HG03196 (cell line): Measurements from ENCODE around the gene RFC5.
"Not testable (repeated sequence)": the region's sequence is repeated elsewhere in the genome, so short reads cannot be mapped to it uniquely, and the experiment has no call there.

Source experiments
- ATAC-seq: cut with Tn5 transposase; IDR thresholded peaks from one replicate; pipeline ENCODE4 v1.9.1; 2021; ENCODE audit not compliant: unreplicated experiment

The RFC5 gene

DNA sequence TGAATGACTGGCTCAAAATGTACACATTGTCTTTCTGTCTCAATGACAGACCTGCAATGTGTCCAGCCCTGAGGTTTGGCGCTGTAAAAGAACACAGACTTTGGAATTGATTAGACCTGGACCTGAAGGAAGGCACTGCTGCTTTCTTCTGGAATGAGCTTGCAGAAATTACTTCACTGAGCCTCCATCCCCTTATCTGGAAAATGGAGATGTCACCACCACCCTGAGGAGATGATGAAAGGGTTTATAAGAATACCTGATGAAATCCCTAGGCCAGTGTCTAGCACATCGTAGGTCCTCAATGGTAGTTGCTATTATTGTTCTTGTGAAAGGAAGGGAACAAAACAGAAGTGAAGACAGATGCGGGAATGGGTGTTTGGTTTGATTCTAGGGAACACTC is 54.1 kb downstream of the RFC5 start:
- ATAC-seq: no peak

DNA sequence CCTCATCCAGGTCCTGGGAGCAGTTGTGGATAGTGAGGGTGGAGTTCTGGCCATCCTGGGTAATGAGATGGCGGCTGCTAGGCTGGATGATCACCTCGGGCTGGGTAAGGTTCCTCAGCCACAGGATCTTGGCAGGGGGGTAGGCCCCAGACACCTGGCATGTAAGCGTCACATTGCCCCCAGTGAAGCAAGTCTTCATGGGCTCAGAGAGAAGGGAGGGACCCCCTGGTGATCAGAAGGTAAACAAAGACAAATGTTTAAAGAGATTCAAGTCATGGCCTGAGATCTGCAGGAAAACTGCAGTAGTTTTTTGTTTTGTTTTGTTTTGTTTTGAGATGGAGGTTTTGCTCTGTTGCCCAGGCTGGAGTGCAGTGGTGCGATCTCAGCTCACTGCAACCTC is 57.3 kb downstream of the RFC5 start:
- no peak for ATAC-seq

DNA sequence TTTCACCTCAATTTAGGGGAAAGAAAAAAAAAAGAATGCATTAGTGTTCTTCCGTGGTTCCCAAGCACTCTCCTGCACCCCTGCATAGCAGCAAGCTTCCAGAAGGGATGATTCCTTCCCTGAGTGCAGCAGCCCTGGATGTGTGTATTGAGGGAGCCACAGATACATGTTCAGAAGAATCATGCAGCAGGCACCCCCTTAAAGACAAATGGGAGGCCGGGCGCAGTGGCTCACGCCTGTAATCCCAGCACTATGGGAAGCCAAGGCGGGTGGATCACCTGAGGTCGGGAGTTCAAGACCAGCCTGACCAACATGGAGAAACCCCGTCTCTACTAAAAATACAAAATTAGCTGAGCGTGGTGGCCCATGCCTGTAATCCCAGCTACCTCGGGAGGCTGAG is 65.0 kb downstream of the RFC5 start:
- not testable (repeated sequence) for ATAC-seq
